HG02678 (cell line): Measurements from ENCODE around the gene ZNF594.
"Not testable (repeated sequence)": the region's sequence is repeated elsewhere in the genome, so short reads cannot be mapped to it uniquely, and the experiment has no call there.

ENCODE experiments used
- ATAC-seq: cut with Tn5 transposase; IDR thresholded peaks from one replicate; pipeline ENCODE4 v1.9.1; 2021; ENCODE audit warnings: mild to moderate bottlenecking, moderate library complexity; ENCODE audit not compliant: unreplicated experiment

ZNF594 gene

DNA sequence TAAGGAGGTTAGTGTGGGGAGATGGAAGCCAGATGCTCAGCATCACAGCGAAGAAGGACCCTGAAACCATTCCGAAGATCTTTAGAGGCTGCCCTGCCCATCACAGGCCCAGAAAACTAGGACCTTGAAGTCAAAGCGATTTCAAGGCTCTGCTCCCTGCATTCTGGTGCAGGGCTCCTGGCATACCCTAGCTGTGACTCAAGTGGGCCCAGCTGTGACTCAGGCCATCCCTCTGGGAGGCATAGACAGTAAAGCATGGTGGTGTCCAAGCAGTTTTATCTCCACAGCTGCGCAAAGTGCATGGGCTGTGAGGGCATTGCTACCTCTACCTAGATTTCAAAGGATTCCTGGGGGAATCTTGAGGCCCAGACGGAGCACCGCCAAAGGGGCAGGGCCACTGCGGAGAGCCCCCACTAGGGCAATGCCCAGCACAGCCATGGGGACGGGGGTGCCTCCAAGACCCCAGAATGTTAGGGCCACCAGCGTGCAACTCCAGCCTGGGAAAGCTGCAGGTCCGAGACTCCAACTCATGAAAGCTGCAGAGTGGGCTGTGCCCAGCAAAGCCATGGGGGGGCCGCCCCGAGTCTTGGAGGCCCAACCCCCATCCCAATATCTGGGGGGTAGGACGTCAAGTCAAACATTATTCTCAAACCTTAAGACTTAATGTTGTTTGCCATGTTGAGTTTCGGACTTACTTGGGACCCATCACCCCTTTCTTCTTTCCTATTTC lies 11.7 kb upstream of the ZNF594 start:
- no peak for ATAC-seq

GRCh38 chr17:5201011-5201410 lies 9.3 kb upstream of the ZNF594 start:
- ATAC-seq = no peak

- ATAC-seq = no peak
Measured at GRCh38 chr17:5200360-5200759, 8.7 kb upstream of the ZNF594 start.

DNA sequence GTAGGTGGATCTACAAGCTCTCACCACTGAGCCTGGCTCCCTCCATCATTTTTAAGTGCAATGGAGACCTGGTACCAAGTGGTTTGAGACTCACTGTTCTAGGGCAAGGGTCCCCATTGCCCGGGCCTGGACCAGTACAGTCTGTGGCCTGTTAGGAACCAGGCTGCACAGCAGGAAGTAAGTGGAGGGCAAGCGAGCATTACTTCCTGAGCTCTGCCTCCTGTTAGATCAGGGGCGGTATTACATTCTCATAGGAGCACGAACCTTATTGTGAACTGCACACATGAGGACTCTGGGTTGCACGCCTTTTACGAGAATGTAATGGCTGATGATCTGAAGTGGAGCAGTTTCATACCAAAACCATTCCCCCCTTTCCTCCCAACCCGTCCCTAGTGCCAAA lies 6.8 kb upstream of the ZNF594 start:
- ATAC-seq = no peak

GRCh38 chr17:5194346-5194745 lies 2.7 kb upstream of the ZNF594 start:
- ATAC-seq = no peak

GRCh38 chr17:5184288-5184687 lies 7.4 kb downstream of the ZNF594 start:
- no peak for ATAC-seq

DNA sequence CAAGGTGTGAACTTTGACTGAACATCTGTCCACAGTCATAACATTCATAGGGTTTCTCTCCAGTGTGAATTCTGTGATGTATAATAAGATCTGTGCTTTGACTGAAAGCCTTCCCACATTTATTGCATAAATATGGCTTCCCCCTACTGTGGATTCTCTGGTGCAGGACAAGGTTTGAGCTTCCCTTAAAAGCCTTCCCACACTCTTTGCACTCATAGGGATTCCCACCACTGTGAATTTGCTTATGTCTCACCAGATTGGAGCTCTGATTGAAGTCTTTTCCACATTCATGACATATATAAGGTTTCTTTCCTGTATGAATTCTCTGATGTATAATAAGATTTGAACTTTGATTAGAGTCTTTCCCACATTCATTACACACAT lies 8.3 kb downstream of the ZNF594 start:
- ATAC-seq = no peak

GRCh38 chr17:5182597-5183409 lies 8.9 kb downstream of the ZNF594 start:
- no peak for ATAC-seq

DNA sequence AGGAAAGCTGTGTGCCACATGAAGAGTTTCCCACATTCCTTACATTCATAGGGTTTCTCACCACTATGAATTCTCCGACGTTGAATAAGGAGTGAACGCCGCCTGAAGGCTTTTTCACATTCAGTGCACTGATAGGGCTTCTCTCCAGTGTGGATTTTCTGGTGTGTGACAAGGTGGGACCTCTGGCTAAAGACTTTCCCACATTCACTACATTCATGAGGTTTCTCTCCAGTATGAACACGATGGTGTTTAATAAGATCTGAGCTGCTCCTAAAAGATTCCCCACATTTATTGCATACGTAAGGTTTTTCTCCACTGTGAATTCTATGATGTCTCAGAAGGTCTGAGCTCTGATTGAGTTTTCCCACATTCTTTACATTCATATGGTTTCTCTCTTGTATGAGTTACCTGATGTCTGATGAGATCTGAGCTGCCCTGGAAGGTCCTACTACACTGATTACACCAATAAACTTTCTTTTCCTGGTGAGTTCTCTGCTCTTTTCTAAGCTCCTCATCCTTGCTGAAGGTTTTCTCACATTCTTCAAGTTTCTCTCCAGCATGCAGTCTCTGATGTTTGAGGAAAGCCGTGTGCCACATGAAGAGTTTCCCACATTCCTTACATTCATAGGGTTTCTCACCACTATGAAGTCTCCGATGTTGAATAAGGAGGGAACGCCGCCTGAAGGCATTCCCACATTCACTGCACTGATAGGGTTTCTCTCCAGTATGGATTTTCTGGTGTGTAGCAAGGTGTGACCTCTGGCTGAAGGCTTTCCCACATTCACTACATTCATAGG lies 10.0 kb downstream of the ZNF594 start:
- no peak for ATAC-seq

- ATAC-seq = no peak
Measured at GRCh38 chr17:5179003-5179402, 12.7 kb downstream of the ZNF594 start.

GRCh38 chr17:5175027-5175426 lies 16.6 kb downstream of the ZNF594 start:
- ATAC-seq = not testable (repeated sequence)

DNA sequence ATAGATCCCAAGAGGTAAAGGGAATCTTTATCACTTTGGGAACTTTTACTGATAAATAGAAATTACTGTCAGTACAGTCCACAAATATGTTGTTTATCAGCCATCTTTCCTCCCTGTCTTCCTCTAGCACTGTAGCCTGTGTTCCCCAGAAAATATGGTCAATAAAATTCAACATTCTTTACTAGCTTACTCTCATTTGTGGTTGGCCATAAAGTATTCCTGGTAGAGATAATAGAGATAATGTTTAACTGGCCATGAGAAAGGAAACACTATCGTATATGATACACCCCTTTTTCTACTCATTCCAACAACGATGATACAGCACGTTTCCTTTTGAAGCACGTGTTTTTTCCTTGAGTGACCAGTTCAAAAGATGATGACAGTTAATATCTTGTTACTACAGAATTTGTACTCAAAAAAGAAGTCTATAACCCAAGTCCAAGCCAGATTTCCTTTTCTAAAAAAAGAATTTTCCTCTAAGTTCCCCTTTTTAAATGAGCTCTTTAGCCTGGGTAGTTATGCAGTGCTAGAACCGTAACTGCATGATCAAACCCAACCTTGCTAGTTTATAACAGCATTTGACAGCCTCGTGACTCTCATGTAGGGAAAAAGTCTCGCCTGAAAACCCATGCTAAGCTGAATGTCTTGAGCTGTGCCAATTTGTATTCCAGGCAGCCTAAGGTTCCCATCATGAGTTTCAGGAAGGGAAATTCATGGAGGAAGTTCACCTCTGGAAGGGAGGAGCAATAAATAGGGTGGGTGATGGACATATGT lies 25.7 kb downstream of the ZNF594 start:
- not testable (repeated sequence) for ATAC-seq

GRCh38 chr17:5164436-5164835 lies 27.2 kb downstream of the ZNF594 start:
- ATAC-seq = no peak

- not testable (repeated sequence) for ATAC-seq
Measured at GRCh38 chr17:5161793-5162192, 29.9 kb downstream of the ZNF594 start.

DNA sequence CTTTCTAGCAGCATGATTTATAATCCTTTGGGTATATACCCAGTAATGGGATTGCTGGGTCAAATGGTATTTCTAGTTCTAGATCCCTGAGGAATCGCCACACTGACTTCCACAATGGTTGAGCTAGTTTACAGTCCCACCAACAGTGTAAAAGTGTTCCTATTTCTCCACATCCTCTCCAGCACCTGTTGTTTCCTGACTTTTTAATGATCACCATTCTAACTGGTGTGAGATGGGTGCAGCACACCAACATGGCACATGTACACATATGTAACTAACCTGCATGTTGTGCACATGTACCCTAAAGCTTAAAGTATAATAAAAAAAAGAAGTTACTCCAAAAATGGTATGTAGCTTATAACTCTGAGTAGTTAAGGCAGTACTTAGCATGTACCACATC lies 31.0 kb downstream of the ZNF594 start:
- not testable (repeated sequence) for ATAC-seq

DNA sequence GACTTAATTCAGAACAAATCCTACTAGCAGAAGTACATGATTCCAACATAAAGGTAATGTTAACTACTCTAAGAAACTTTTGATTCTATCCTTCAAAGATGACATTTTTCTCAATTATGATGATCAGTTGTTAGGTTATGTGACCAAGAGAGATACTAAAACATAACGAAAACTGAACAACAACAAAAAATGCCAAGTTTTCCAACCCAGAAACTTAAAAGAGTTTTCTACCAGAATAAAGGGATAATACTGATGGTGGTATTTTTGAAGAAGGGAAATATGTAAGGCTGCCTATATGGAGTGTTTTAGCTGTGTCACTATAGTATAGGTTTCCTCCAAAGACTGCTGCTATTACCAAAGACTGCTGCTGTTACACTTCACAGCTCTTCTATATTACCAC lies 45.5 kb downstream of the ZNF594 start:
- not testable (repeated sequence) for ATAC-seq

DNA sequence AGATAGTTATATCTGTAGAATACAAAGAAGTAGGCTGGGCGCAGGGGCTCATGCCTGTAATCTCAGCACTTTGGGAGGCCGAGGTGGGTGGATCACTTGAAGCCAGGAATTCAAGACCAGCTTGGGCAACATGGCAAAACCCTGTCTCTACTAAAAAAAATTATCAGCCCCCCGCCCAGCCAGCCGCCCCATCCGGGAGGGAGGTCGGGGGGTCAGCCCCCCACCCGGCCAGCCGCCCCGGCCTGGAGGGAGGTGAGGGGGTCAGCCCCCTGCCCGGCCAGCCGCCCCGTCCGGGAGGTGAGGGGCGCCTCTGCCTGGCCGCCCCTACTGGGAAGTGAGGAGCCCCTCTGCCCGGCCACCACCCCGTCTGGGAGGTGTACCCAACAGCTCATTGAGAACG lies 48.8 kb downstream of the ZNF594 start:
- ATAC-seq = not testable (repeated sequence)

GRCh38 chr17:5139458-5139732 lies 52.3 kb downstream of the ZNF594 start:
- ATAC-seq = no peak

GRCh38 chr17:5138616-5139457 lies 52.8 kb downstream of the ZNF594 start:
- no peak for ATAC-seq

DNA sequence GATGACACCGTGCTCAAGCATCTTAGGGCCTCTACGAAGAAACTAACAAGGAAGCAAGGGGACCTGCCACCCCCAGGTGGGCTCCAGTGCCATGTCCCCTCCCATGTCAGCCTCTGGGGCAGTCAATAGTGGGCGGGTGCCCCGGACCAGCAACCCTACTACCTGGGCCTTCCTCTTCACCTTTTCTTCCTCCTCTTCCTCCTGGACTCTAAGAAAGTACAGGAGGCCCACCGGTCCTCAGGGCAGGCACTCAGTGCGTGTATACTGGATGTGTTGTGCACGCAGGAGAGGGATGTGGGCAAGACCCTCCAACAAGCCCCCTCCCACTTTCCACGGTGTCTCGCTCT lies 53.5 kb downstream of the ZNF594 start:
- ATAC-seq = not testable (repeated sequence)
